ENCODE data around the gene SSTR5. TPM values are rescaled to one million over a fixed set of nuclear protein-coding genes. Genes with fewer than 3 reads are reported as not detected.

SSTR5 gene
- total and polyA plus RNA-seq, 2 experiments from 2014 or later = not detected

DNA sequence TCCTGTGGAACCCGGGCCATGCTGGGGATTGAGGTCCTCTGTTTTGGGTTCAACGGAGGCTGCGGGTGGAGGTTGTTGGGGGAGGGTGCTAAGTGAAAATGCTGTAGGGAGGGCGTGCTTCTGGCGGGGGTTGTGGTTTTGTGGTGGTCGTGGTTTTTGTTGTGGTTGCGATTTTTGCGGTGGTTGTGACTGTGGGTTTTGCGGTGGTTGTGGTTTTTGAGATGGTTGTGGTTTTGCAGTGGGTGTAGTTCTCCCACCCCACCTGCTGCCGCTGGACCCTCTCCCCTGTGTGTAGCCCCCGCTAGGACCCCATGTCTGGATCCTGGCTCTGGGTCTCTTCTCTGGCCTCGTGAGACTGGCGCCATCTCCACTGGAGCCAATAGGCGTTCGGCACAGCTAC, 4.9 kb upstream of the SSTR5 start:
- H3K27me3 ChIP-seq = peaks cover 20% of the 10 kb centered on the region
- no peaks in the 10 kb centered on the region for H3K4me1 ChIP-seq (ENCODE audit: low read depth)

DNA sequence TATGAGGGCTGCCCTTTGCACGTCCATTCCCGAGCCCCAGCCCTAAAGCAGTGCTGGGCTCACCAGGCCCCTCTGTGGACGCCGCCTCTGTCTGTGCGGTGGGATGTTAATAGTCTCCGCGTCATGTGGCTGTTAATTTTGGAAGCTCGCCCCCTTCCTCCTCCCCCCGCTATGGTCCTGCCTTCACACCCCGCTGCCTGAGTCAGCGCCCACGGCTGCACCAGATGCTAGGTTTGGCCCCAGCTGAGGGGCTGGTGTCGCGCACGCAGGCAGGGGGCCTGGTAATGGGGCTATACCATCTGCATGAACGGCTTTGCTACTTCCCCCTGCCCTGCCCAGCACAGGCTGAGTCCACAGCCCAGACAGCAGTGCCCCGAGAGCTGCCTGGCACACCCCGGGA, 4.1 kb upstream of the SSTR5 start:
- H3K4me1 ChIP-seq (ENCODE audit: low read depth) = no peaks in the 10 kb centered on the region

More for the DNA sequence above, 4.9 kb upstream of the SSTR5 start:
- no peaks in the 10 kb centered on the region for H3K9me3 ChIP-seq (ENCODE audit: low read depth)
- TF ChIP-seq, protein P1, sequence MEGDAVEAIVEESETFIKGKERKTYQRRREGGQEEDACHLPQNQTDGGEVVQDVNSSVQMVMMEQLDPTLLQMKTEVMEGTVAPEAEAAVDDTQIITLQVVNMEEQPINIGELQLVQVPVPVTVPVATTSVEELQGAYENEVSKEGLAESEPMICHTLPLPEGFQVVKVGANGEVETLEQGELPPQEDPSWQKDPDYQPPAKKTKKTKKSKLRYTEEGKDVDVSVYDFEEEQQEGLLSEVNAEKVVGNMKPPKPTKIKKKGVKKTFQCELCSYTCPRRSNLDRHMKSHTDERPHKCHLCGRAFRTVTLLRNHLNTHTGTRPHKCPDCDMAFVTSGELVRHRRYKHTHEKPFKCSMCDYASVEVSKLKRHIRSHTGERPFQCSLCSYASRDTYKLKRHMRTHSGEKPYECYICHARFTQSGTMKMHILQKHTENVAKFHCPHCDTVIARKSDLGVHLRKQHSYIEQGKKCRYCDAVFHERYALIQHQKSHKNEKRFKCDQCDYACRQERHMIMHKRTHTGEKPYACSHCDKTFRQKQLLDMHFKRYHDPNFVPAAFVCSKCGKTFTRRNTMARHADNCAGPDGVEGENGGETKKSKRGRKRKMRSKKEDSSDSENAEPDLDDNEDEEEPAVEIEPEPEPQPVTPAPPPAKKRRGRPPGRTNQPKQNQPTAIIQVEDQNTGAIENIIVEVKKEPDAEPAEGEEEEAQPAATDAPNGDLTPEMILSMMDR (IDR thresholded peaks at IDR 0.05; ENCODE audit: low read depth, low read length) = no peak
- no peak for DNase-seq (ENCODE audit: low read depth in 1 of 2, low spot score in 1 of 2)
- H3K4me3 ChIP-seq = no peak overlapping the region
- no peak overlapping the region for H3K27ac ChIP-seq
- H3K36me3 ChIP-seq = no peaks in the 10 kb centered on the region

DNA sequence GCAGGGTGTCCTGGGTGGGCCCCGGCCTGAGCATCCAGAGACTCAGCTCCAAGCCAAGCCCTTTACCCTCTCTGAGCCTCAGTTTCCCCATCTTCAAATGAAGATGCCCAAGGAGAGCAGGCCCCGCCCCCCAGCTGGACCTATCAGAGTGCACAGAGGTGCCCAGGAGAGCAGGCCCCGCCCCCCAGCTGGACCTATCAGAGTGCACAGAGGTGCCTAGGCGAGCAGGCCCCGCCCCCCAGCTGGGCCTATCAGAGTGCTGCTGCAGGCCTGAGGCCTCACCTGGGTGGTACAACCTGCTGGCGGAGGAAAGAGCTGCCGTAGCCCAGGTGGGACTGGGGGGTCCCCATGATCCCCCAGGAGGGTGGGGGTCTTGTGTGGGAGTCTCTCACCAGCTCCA, 3.4 kb upstream of the SSTR5 start:
- no peaks in the 10 kb centered on the region for H3K9me3 ChIP-seq (ENCODE audit: low read depth)
- no peaks in the 10 kb centered on the region for H3K4me1 ChIP-seq (ENCODE audit: low read depth)
- no peak for DNase-seq (ENCODE audit: low read depth in 1 of 2, low spot score in 1 of 2)
- H3K36me3 ChIP-seq = no peaks in the 10 kb centered on the region
- no peak overlapping the region for H3K4me3 ChIP-seq
- H3K27me3 ChIP-seq = peaks cover 36% of the 10 kb centered on the region
- TF ChIP-seq, protein P1 (IDR thresholded peaks at IDR 0.05; ENCODE audit: low read depth, low read length) = no peak
- H3K27ac ChIP-seq = no peak overlapping the region

More for the DNA sequence above, 4.1 kb upstream of the SSTR5 start:
- DNase-seq (ENCODE audit: low read depth in 1 of 2, low spot score in 1 of 2) = no peak
- Histone ChIP-seq H3K27ac (no peak overlapping the region), H3K27me3 (peaks cover 29% of the 10 kb centered on the region), H3K9me3 (ENCODE audit: low read depth) (no peaks in the 10 kb centered on the region), H3K4me3 (no peak overlapping the region), H3K36me3 (no peaks in the 10 kb centered on the region)
- TF ChIP-seq, protein P1 (IDR thresholded peaks at IDR 0.05; ENCODE audit: low read depth, low read length) = no peak

DNA sequence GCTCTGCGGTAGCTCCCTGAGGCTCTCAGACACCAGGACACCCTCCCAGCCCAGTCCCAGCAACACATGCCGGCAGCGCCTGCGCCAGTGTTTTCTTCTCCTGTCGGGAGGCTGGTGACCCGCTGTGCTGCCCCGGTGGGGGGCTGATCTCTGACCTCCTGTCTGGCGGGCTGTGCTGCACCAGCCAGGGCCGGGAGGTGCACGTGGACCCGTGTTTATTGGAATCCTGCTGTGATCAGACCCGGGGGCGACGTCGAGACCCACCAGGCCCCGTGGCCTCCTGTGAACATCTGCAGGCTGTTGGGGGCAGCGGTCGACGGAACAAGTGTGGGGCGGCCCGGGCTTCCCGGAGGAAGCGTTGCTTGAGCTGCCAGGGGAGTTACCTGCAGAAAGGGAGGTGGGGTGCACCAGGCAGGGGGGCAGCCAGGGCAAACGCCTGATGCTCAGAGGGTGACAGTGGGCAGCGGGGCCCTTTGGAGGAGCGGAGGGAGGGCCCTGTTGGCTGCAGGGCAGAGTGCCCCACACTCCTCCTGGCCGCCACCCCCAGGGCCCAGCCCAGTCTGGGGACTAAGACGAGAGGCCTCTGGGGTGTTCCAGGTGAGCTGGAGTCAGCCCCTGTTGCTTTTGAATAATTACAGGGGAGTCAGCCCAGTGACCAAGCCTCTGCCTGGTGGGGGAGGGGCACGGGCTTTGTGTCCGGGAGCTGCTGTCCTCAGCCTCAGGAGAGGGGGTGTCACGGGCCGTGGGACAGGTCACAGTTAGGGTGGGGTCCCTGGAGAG, 2.3 kb upstream of the SSTR5 start:
- H3K27me3 ChIP-seq = peaks cover 39% of the 10 kb centered on the region
- no peaks in the 10 kb centered on the region for H3K4me1 ChIP-seq (ENCODE audit: low read depth)
- DNase-seq (ENCODE audit: low read depth in 1 of 2, low spot score in 1 of 2) = no peak
- TF ChIP-seq, protein P1 (IDR thresholded peaks at IDR 0.05; ENCODE audit: low read depth, low read length) = no peak
- no peaks in the 10 kb centered on the region for H3K36me3 ChIP-seq
- no peak overlapping the region for H3K4me3 ChIP-seq
- no peaks in the 10 kb centered on the region for H3K9me3 ChIP-seq (ENCODE audit: low read depth)
- H3K27ac ChIP-seq = no peak overlapping the region

DNA sequence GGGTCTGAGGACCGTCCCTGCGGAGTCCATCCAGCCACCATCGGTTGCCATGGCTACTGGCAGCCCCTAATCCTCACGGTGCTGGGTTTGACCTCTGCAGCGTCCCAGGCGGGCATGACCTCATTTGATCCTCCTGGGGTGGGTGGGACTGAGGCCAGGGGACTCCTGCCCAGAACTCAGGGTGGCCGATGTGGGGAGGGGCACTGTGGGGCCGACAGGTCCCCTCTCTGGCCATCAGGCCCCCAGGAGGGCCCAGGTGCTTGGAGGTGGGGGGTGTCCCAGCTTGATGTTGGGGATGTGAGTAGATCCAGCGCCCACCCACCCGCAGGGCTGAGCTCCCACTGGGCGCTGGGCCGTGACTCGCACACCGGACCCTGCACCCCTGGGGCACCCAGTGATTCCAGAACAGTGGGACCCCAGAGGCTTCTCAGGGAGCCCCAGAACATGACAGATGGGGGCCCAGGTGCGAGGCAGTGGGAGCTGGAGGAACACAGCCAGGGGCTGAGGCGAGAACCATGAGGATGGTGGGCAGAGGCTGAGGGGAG, 1.6 kb upstream of the SSTR5 start:
- TF ChIP-seq, protein P1 (IDR thresholded peaks at IDR 0.05; ENCODE audit: low read depth, low read length) = no peak
- H3K27me3 ChIP-seq = peaks cover 39% of the 10 kb centered on the region
- no peak for DNase-seq (ENCODE audit: low read depth in 1 of 2, low spot score in 1 of 2)

More for the DNA sequence above, 1.6 kb upstream of the SSTR5 start:
- H3K4me3 ChIP-seq = no peak overlapping the region
- H3K27ac ChIP-seq = no peak overlapping the region
- H3K36me3 ChIP-seq = no peaks in the 10 kb centered on the region
- no peaks in the 10 kb centered on the region for H3K4me1 ChIP-seq (ENCODE audit: low read depth)
- H3K9me3 ChIP-seq (ENCODE audit: low read depth) = no peaks in the 10 kb centered on the region

Data from cardiac muscle cell (in vitro differentiated cells and primary cell).